Smooth muscle cell (in vitro differentiated cells): ENCODE data around the gene ACADVL. TPM values are rescaled to one million over a fixed set of nuclear protein-coding genes. Genes with fewer than 3 reads are reported as not detected.
"Not testable (repeated sequence)": the region's sequence is repeated elsewhere in the genome, so short reads cannot be mapped to it uniquely, and the experiment has no call there.

ENCODE experiments used
- DNase-seq: peaks from one replicate; lab custom pipeline; 2025; ENCODE audit not compliant: unreplicated experiment; lab: John Stamatoyannopoulos, UW
- H2AFZ ChIP-seq: fragments of 200-600 bp; sonication (generic); 2 replicates; pipeline ENCODE4 v1.6.0; 2016; ENCODE audit warnings: antibody characterized with exemption, low read depth, mild to moderate bottlenecking
- H3F3A ChIP-seq: fragments of 200-600 bp; sonication (generic); 2 replicates; pipeline ENCODE4 v1.6.0; 2017; ENCODE audit warnings: antibody characterized with exemption, low read depth
- H3K27ac ChIP-seq: fragments of 200-600 bp; sonication (generic); 2 replicates; pipeline ENCODE4 v1.5.1; 2016; ENCODE audit warnings: low read depth, mild to moderate bottlenecking
- H3K27me3 ChIP-seq: fragments of 200-600 bp; sonication (generic); 2 replicates; pipeline ENCODE4 v1.6.1; 2016; ENCODE audit warnings: low read depth, mild to moderate bottlenecking
- H3K36me3 ChIP-seq: fragments of 200-600 bp; sonication (generic); 2 replicates; pipeline ENCODE4 v1.5.1; 2016; ENCODE audit warnings: low read depth
- H3K4me1 ChIP-seq: fragments of 200-600 bp; sonication (generic); 2 replicates; pipeline ENCODE4 v1.5.1; 2016; ENCODE audit warnings: low read depth
- H3K4me2 ChIP-seq: fragments of 200-600 bp; sonication (generic); 2 replicates; pipeline ENCODE4 v1.6.0; 2016; ENCODE audit warnings: mild to moderate bottlenecking
- H3K4me3 ChIP-seq: fragments of 200-600 bp; sonication (generic); 2 replicates; pipeline ENCODE4 v1.5.1; 2016; ENCODE audit warnings: mild to moderate bottlenecking
- H3K79me2 ChIP-seq: fragments of 200-600 bp; sonication (generic); 2 replicates; pipeline ENCODE4 v1.6.0; 2016; ENCODE audit warnings: low read depth, mild to moderate bottlenecking
- H3K9ac ChIP-seq: fragments of 200-600 bp; sonication (generic); 2 replicates; pipeline ENCODE4 v1.6.0; 2016; ENCODE audit warnings: low read depth
- H3K9me3 ChIP-seq: fragments of 200-600 bp; sonication (generic); replicated peaks from 2 replicates; pipeline ENCODE4 v1.5.1; 2016; ENCODE audit warnings: low read depth
- H4K20me1 ChIP-seq: fragments of 200-600 bp; sonication (generic); 2 replicates; pipeline ENCODE4 v1.6.0; 2016; ENCODE audit warnings: low read depth
- CTCF ChIP-seq: fragments of 200-600 bp; sonication (generic); IDR thresholded peaks from 2 replicates; pipeline ENCODE4 v1.5.1; 2017; ENCODE audit warnings: borderline replicate concordance, mild to moderate bottlenecking, antibody characterized with exemption; ENCODE audit not compliant: insufficient read depth, poor library complexity, severe bottlenecking
- WGBS: methylation state at CpG from one replicate; pipeline ENCODE4 v1.1.7; 2016; ENCODE audit warnings: low lambda C conversion rate; 5-methylcytosine and 5-hydroxymethylcytosine counted together
- polyA plus RNA-seq: library from polyadenylated mRNA; unstranded; fragments of >200 nt; fragmentation: Nextera tagmentation; extraction: Ambion mirVana; gene quantifications from 2 replicates; pipeline ENCODE4 v1.2.1, GENCODE V29; 2016
- total RNA-seq: library from RNA; depleted of rRNA; stranded (reverse); fragments of >200 nt; gene quantifications from 2 replicates; pipeline ENCODE4 v1.2.3, GENCODE V29; 2014

Gene ACADVL
- total and polyA plus RNA-seq, 2 experiments from 2014 or later: 185 to 331 TPM

- peaks cover 52% of the 10 kb centered on the region for H3K79me2 ChIP-seq
- peak within 1 kb of the TSS; percentile 99 for H3K9ac ChIP-seq
- under 1% methylated on average over 48 of the region's 62 CpGs for WGBS
- H4K20me1 ChIP-seq: peaks cover 6% of the 10 kb centered on the region
- DNase-seq: peak; percentile 90
- H3K36me3 ChIP-seq: no peaks in the 10 kb centered on the region
- H3K27me3 ChIP-seq: no peaks in the 10 kb centered on the region
- no peaks in the 10 kb centered on the region for H3K9me3 ChIP-seq
- H3K4me3 ChIP-seq: peak within 1 kb of the TSS; percentile 82
- peak within 1 kb of the TSS; percentile 95 for H3K27ac ChIP-seq
- H3K4me1 ChIP-seq: peaks cover 24% of the 10 kb centered on the region
- peak within 1 kb of the TSS; percentile 82 for H2AFZ ChIP-seq
- TF ChIP-seq CTCF: no peak
- H3K4me2 ChIP-seq: peak within 1 kb of the TSS; percentile 84
- peaks cover 30% of the 10 kb centered on the region for H3F3A ChIP-seq
Observed at GRCh38 chr17:7241783-7242716, 22.3 kb downstream of the ACADVL start, which contains the start of gene GABARAP. GABARAP (minus strand) TSS chr17:7242449; CDS start chr17:7242330, 119 bp downstream.

GRCh38 chr17:7242717-7243452, 23.1 kb downstream of the ACADVL start:
- H3K4me1 ChIP-seq: peaks cover 19% of the 10 kb centered on the region
- H2AFZ ChIP-seq: peak overlapping the region; percentile 82
- peak overlapping the region; percentile 84 for H3K4me2 ChIP-seq
- no peaks in the 10 kb centered on the region for H3K36me3 ChIP-seq
- peak overlapping the region; percentile 95 for H3K27ac ChIP-seq
- peak overlapping the region; percentile 99 for H3K9ac ChIP-seq
- DNase-seq: peak; percentile 85
- H3K4me3 ChIP-seq: peak overlapping the region; percentile 82
- peaks cover 54% of the 10 kb centered on the region for H3K79me2 ChIP-seq
- no peaks in the 10 kb centered on the region for H3K27me3 ChIP-seq
- H4K20me1 ChIP-seq: no peaks in the 10 kb centered on the region
- H3K9me3 ChIP-seq: no peaks in the 10 kb centered on the region
- WGBS: 2% methylated on average over 42 of the region's 49 CpGs
- H3F3A ChIP-seq: peaks cover 27% of the 10 kb centered on the region
- no peak for TF ChIP-seq CTCF

- Histone ChIP-seq H3K9ac (peak overlapping the region; percentile 99), H3K27ac (peak overlapping the region; percentile 95), H2AFZ (peak overlapping the region; percentile 82), H3K27me3 (no peaks in the 10 kb centered on the region), H4K20me1 (no peaks in the 10 kb centered on the region), H3K4me3 (peak overlapping the region; percentile 82), H3F3A (peaks cover 27% of the 10 kb centered on the region), H3K79me2 (peaks cover 57% of the 10 kb centered on the region), H3K9me3 (no peaks in the 10 kb centered on the region), H3K4me1 (peaks cover 19% of the 10 kb centered on the region), H3K4me2 (peak overlapping the region; percentile 84), H3K36me3 (no peaks in the 10 kb centered on the region)
- DNase-seq: no peak
- whole genome bisulfite sequencing: 54% methylated on average over 2 of the region's 2 CpGs
- TF ChIP-seq CTCF: no peak
Observed at GRCh38 chr17:7243453-7243729, 23.7 kb downstream of the ACADVL start.

- not testable (repeated sequence) for H3K9me3 ChIP-seq, H4K20me1 ChIP-seq, H3K4me3 ChIP-seq, DNase-seq, H2AFZ ChIP-seq, H3K36me3 ChIP-seq, H3K27me3 ChIP-seq, H3K9ac ChIP-seq
- WGBS: 89% methylated on average over 9 of the region's 10 CpGs
- H3F3A ChIP-seq: peaks cover 27% of the 10 kb centered on the region
- peak overlapping the region; percentile 95 for H3K27ac ChIP-seq
- peak overlapping the region; percentile 84 for H3K4me2 ChIP-seq
- H3K4me1 ChIP-seq: peaks cover 19% of the 10 kb centered on the region
- H3K79me2 ChIP-seq: peaks cover 57% of the 10 kb centered on the region
Observed at GRCh38 chr17:7243838-7244237, 24.1 kb downstream of the ACADVL start.
